ENCODE measurements around the gene ERCC5. TPM values are rescaled to one million over a fixed set of nuclear protein-coding genes. Genes with fewer than 3 reads are reported as not detected.

The ERCC5 gene
- polyA plus RNA-seq, 4 donors, result 67.8 to 94.6 (median 79.6) TPM

GRCh38 chr13:102914339-102914930, 68.6 kb downstream of the ERCC5 start:
- no peak for DNase-seq (ENCODE audit: low read depth in 4 of 4, low spot score in 2 of 4)

- DNase-seq (ENCODE audit: low read depth in 4 of 4, low spot score in 2 of 4), result no peak
These were observed 69.6 kb downstream of the ERCC5 start for GRCh38 chr13:102915393-102915930.

- DNase-seq (ENCODE audit: low read depth in 4 of 4, low spot score in 2 of 4), result no peak
These were observed 71.2 kb downstream of the ERCC5 start for GRCh38 chr13:102917019-102917418.

- DNase-seq (ENCODE audit: low read depth in 4 of 4, low spot score in 2 of 4), result no peak
These were observed 76.4 kb downstream of the ERCC5 start for GRCh38 chr13:102922184-102922583.

Other genes starting within 250 kb of the ERCC5 start
- gene TPP2, start 249.0 kb upstream of the ERCC5 start, polyA plus RNA-seq (ENCODE audit: insufficient read length in 4 of 4), result 10 to 100 TPM; 49.7 to 67.0 (median 58.6) TPM
- gene METTL21C, start 151.0 kb upstream of the ERCC5 start, polyA plus RNA-seq (ENCODE audit: insufficient read length in 4 of 4), result under 1 TPM; 0.49 to 0.64 (median 0.54) TPM
- 10 to 100 TPM; 29.6 to 33.1 (median 31.7) TPM for gene TEX30, start 72.2 kb upstream of the ERCC5 start, polyA plus RNA-seq (ENCODE audit: insufficient read length in 4 of 4)
- 10 to 100 TPM; 46.2 to 53.5 (median 47.6) TPM for gene POGLUT2, start 47.1 kb upstream of the ERCC5 start, polyA plus RNA-seq (ENCODE audit: insufficient read length in 4 of 4)
- gene BIVM, start 46.9 kb upstream of the ERCC5 start, polyA plus RNA-seq (ENCODE audit: insufficient read length in 4 of 4), result 10 to 100 TPM; 41.3 to 78.9 (median 53.1) TPM
- gene SLC10A2, start 220.4 kb downstream of the ERCC5 start, polyA plus RNA-seq (ENCODE audit: insufficient read length in 4 of 4), result under 1 TPM; 0.65 to 0.88 (median 0.72) TPM